ENCODE results near the gene CEACAM21. TPM values are rescaled to one million over a fixed set of nuclear protein-coding genes. Genes with fewer than 3 reads are reported as not detected.

The CEACAM21 gene
- polyA plus RNA-seq, 2 donors: 0.24 to 0.66 TPM

DNA sequence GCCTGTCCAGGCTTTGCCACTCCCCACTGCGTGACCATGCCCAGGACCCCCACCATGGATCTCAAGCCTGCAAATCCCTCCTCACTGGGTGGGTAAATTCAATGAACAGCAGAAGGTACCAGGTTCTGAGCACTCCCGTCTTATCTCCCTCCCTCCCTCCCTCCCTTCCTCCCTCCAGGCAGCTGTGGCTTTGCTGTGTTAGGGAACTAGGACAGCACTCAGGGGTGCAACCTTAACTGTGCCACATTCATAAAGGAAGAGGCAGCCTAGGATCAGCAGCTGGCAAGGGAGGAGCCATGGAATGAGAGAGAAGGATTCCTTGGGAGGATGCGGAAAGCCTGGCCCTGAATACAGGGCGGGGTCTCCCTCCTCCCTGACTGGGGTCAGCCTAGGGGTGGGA is 45.3 kb downstream of the CEACAM21 start:
- Histone ChIP-seq H3K27ac (ENCODE audit: low read depth in 2 of 2, low read length in 1 of 2) (no peak overlapping the region), H3K27me3 (ENCODE audit: control insufficient read depth in 1 of 2, insufficient read depth in 2 of 2, low read length in 2 of 2) (no peaks in the 10 kb centered on the region), H3K4me1 (ENCODE audit: control insufficient read depth in 2 of 2, insufficient read depth in 2 of 2, low read length in 1 of 2) (no peaks in the 10 kb centered on the region), H3K4me3 (ENCODE audit: low read depth in 1 of 2, low read length in 2 of 2) (no peak overlapping the region), H3K9me3 (ENCODE audit: control insufficient read depth in 2 of 2, insufficient read depth in 1 of 2, low read depth in 1 of 2, low read length in 1 of 2) (no peaks in the 10 kb centered on the region), H3K36me3 (ENCODE audit: control insufficient read depth in 2 of 2, insufficient read depth in 2 of 2, low read length in 1 of 2) (no peaks in the 10 kb centered on the region)
- WGBS, 2 donors: 52 to 56% methylated on average over 4 of the region's 4 CpGs

DNA sequence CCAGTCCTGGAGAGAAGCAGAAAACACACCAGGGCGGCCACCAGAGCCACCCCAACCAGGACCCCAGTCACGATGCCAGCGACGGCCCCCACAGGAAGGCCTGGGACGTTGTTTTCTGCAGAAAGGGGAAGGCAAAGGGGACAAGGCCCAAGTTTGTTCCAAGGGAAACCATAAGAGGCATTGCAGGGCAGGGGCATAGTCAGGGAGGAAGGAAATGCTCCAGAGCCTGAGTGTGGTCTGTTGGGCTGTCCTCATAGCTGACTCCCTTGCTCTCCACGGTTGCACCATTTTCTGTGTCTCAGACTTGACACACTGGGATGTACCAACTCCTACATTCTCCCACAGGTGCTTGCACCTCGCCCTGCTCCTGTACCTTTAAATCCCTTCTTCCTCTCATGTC is 45.7 kb downstream of the CEACAM21 start:
- Histone ChIP-seq H3K36me3 (ENCODE audit: control insufficient read depth in 2 of 2, insufficient read depth in 2 of 2, low read length in 1 of 2) (no peaks in the 10 kb centered on the region), H3K27ac (ENCODE audit: low read depth in 2 of 2, low read length in 1 of 2) (no peak overlapping the region), H3K4me1 (ENCODE audit: control insufficient read depth in 2 of 2, insufficient read depth in 2 of 2, low read length in 1 of 2) (no peaks in the 10 kb centered on the region), H3K9me3 (ENCODE audit: control insufficient read depth in 2 of 2, insufficient read depth in 1 of 2, low read depth in 1 of 2, low read length in 1 of 2) (no peaks in the 10 kb centered on the region), H3K27me3 (ENCODE audit: control insufficient read depth in 1 of 2, insufficient read depth in 2 of 2, low read length in 2 of 2) (no peaks in the 10 kb centered on the region), H3K4me3 (ENCODE audit: low read depth in 1 of 2, low read length in 2 of 2) (no peak overlapping the region)
- 57 to 60% methylated on average over 7 of the region's 7 CpGs for WGBS, 2 donors

DNA sequence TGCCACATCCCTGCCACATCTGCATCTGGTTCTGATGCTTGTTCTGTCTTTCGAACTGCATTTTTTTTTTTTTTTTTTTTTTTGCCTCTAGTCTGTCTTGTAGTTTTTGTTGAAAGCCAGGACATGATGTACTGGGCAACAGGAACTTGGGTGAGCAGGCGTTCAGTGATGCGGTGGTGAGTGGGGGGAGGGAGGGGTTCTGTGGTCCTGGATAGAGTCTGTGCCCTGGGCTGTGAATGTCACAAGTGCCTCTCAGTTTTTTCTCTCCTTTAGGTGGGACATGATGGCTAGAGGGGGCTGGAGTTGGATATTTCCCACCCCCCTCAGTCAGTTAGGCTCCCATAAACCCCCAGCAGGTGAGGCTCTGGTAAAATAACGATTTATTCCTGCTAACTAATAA is 47.4 kb downstream of the CEACAM21 start:
- H3K9me3 ChIP-seq (ENCODE audit: control insufficient read depth in 2 of 2, insufficient read depth in 1 of 2, low read depth in 1 of 2, low read length in 1 of 2): no peaks in the 10 kb centered on the region
- 65 to 66% methylated on average over 4 of the region's 4 CpGs for WGBS, 2 donors
- H3K27ac ChIP-seq (ENCODE audit: low read depth in 2 of 2, low read length in 1 of 2): no peak overlapping the region
- no peaks in the 10 kb centered on the region for H3K4me1 ChIP-seq (ENCODE audit: control insufficient read depth in 2 of 2, insufficient read depth in 2 of 2, low read length in 1 of 2)
- no peaks in the 10 kb centered on the region for H3K36me3 ChIP-seq (ENCODE audit: control insufficient read depth in 2 of 2, insufficient read depth in 2 of 2, low read length in 1 of 2)
- H3K27me3 ChIP-seq (ENCODE audit: control insufficient read depth in 1 of 2, insufficient read depth in 2 of 2, low read length in 2 of 2): no peaks in the 10 kb centered on the region
- H3K4me3 ChIP-seq (ENCODE audit: low read depth in 1 of 2, low read length in 2 of 2): no peak overlapping the region

DNA sequence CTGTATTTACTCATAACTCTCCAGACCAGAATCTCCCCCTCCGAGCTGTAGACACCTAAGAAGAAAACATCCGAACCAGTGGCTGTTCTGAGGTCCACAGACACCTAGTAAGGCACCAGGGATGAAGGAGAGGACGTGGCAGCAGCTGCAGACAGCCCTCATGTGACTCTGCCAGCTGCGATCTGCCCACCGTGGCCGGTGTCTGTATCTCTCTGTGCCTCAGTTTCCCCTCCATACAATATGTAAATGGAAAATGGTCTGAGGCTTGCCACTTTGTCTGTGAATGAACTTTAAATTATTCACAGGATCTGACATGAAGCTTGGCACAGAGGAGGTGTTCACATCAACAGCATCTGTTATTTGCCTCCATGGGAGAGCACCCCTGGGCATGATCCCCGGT is 48.5 kb downstream of the CEACAM21 start:
- H3K27ac ChIP-seq (ENCODE audit: low read depth in 2 of 2, low read length in 1 of 2): no peak overlapping the region
- no peaks in the 10 kb centered on the region for H3K27me3 ChIP-seq (ENCODE audit: control insufficient read depth in 1 of 2, insufficient read depth in 2 of 2, low read length in 2 of 2)
- no peaks in the 10 kb centered on the region for H3K4me1 ChIP-seq (ENCODE audit: control insufficient read depth in 2 of 2, insufficient read depth in 2 of 2, low read length in 1 of 2)
- no peaks in the 10 kb centered on the region for H3K36me3 ChIP-seq (ENCODE audit: control insufficient read depth in 2 of 2, insufficient read depth in 2 of 2, low read length in 1 of 2)
- H3K9me3 ChIP-seq (ENCODE audit: control insufficient read depth in 2 of 2, insufficient read depth in 1 of 2, low read depth in 1 of 2, low read length in 1 of 2): no peaks in the 10 kb centered on the region
- no peak overlapping the region for H3K4me3 ChIP-seq (ENCODE audit: low read depth in 1 of 2, low read length in 2 of 2)
- WGBS, 2 donors: 66 to 67% methylated on average over 7 of the region's 7 CpGs

DNA sequence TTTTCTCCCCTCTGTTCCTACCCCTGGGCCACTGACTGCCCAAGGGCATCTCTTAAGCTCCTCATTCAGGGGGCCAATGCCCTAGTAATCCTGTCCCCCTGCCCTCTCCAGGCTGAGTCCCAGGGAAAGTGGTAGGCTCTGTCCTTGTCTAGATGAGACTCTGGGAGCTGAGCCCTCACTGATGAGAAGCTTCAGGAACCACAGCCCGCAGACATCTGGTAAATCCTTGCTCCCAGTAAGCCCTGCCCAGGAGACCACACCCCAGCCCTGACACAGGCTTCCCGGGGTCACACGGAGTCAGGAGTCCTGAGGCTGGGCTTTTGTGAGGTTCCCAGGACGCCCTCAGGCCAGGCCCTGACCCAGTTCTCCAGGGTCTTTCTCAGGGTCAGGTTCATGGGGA is 49.0 kb downstream of the CEACAM21 start:
- H3K9me3 ChIP-seq (ENCODE audit: control insufficient read depth in 2 of 2, insufficient read depth in 1 of 2, low read depth in 1 of 2, low read length in 1 of 2): no peaks in the 10 kb centered on the region
- no peak overlapping the region for H3K27ac ChIP-seq (ENCODE audit: low read depth in 2 of 2, low read length in 1 of 2)
- no peaks in the 10 kb centered on the region for H3K36me3 ChIP-seq (ENCODE audit: control insufficient read depth in 2 of 2, insufficient read depth in 2 of 2, low read length in 1 of 2)
- 48 to 54% methylated on average over 4 of the region's 4 CpGs for WGBS, 2 donors
- H3K4me1 ChIP-seq (ENCODE audit: control insufficient read depth in 2 of 2, insufficient read depth in 2 of 2, low read length in 1 of 2): no peaks in the 10 kb centered on the region
- no peak overlapping the region for H3K4me3 ChIP-seq (ENCODE audit: low read depth in 1 of 2, low read length in 2 of 2)
- no peaks in the 10 kb centered on the region for H3K27me3 ChIP-seq (ENCODE audit: control insufficient read depth in 1 of 2, insufficient read depth in 2 of 2, low read length in 2 of 2)

DNA sequence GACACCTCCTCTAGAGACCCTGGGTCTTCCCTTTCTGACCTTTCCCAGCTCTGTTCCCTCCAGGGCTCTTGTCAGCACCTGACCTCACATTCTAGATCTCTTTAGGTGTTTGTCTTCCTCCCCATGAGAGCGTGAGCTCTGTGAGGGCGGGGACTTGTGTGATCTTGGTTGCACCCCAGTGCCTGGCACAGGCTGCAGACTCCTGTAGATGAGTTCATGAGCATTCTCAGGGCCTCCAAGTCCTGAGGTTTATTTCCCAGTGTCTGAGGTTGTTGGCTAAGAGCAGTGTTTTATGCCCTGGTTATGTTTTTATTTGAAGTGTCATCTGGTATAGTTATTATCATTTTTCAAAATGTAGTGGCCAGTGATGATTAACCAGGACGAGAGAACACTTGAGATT is 50.3 kb downstream of the CEACAM21 start:
- Histone ChIP-seq H3K9me3 (ENCODE audit: control insufficient read depth in 2 of 2, insufficient read depth in 1 of 2, low read depth in 1 of 2, low read length in 1 of 2) (no peaks in the 10 kb centered on the region), H3K27me3 (ENCODE audit: control insufficient read depth in 1 of 2, insufficient read depth in 2 of 2, low read length in 2 of 2) (no peaks in the 10 kb centered on the region), H3K27ac (ENCODE audit: low read depth in 2 of 2, low read length in 1 of 2) (no peak overlapping the region), H3K4me1 (ENCODE audit: control insufficient read depth in 2 of 2, insufficient read depth in 2 of 2, low read length in 1 of 2) (no peaks in the 10 kb centered on the region), H3K36me3 (ENCODE audit: control insufficient read depth in 2 of 2, insufficient read depth in 2 of 2, low read length in 1 of 2) (no peaks in the 10 kb centered on the region), H3K4me3 (ENCODE audit: low read depth in 1 of 2, low read length in 2 of 2) (no peak overlapping the region)
- WGBS, 2 donors: 40 to 41% methylated on average over 3 of the region's 3 CpGs

DNA sequence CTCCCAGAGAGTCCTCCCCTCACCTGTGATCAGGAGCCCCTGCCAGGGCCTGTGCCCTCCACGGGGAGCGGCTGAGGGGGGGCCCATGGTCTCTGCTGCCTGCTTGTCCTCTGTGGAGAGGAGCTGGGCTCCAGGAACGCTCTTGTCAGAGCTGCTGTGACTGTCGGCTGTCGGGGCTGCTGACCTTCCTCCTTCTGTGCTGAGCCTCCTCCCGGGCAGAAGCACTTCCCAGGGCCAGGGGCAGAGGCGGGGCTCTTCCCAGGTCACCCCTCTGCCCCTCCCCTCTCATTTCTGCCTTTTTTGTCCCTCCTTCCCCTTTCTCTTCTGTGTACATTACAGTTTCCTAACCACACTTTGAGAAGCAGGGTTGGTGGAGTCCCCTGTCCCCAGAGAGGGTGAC is 50.9 kb downstream of the CEACAM21 start, which contains the start of gene CEACAM4:
CEACAM4 (minus strand) TSS at position 198 of the 400 bp plus-strand sequence; CDS start at position 87, 111 bp downstream.
- Histone ChIP-seq H3K36me3 (ENCODE audit: control insufficient read depth in 2 of 2, insufficient read depth in 2 of 2, low read length in 1 of 2) (no peaks in the 10 kb centered on the region), H3K27me3 (ENCODE audit: control insufficient read depth in 1 of 2, insufficient read depth in 2 of 2, low read length in 2 of 2) (no peaks in the 10 kb centered on the region), H3K9me3 (ENCODE audit: control insufficient read depth in 2 of 2, insufficient read depth in 1 of 2, low read depth in 1 of 2, low read length in 1 of 2) (no peaks in the 10 kb centered on the region), H3K27ac (ENCODE audit: low read depth in 2 of 2, low read length in 1 of 2) (no peak within 1 kb of the TSS), H3K4me1 (ENCODE audit: control insufficient read depth in 2 of 2, insufficient read depth in 2 of 2, low read length in 1 of 2) (no peaks in the 10 kb centered on the region), H3K4me3 (ENCODE audit: low read depth in 1 of 2, low read length in 2 of 2) (no peak within 1 kb of the TSS)
- WGBS, 2 donors: 31 to 35% methylated on average over 7 of the region's 7 CpGs

DNA sequence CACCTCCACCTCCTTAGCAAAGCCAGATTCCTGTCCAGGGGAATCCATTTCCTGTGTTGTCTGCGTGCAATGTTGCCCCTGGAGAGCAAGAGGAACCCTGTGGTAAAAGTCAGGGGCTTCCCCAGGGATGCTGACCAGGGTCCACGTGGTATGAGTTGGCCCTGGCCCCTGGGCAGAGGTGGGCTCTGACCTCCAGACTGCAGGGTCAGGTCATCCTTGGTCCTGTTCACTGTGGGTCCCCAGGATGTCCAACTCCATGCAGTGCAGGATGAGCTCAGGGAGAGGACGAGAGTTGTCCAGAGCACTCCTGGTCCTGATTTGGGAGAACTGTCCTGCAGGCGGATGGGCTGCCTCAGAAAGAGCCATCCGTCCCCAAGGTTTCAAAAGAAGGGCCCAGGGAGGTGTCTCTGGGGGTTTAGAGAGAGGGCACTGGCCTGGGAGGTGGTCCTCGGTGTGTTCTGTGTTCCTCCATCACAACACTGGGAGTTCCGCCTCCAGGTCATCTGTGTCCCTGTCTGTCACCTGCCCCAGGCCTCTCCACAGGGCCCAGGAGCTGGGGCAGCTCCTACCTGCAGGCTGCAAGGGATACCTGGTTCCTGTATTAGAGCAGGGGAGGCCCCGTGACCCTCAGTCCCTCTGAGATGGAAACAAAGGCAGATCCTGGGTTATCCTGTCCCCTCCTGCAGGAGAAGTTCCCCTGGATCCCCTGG is 52.2 kb downstream of the CEACAM21 start:
- Histone ChIP-seq H3K36me3 (ENCODE audit: control insufficient read depth in 2 of 2, insufficient read depth in 2 of 2, low read length in 1 of 2) (no peaks in the 10 kb centered on the region), H3K27ac (ENCODE audit: low read depth in 2 of 2, low read length in 1 of 2) (no peak overlapping the region), H3K4me1 (ENCODE audit: control insufficient read depth in 2 of 2, insufficient read depth in 2 of 2, low read length in 1 of 2) (no peaks in the 10 kb centered on the region), H3K9me3 (ENCODE audit: control insufficient read depth in 2 of 2, insufficient read depth in 1 of 2, low read depth in 1 of 2, low read length in 1 of 2) (no peaks in the 10 kb centered on the region), H3K27me3 (ENCODE audit: control insufficient read depth in 1 of 2, insufficient read depth in 2 of 2, low read length in 2 of 2) (no peaks in the 10 kb centered on the region), H3K4me3 (ENCODE audit: low read depth in 1 of 2, low read length in 2 of 2) (no peak overlapping the region)
- 65 to 67% methylated on average over 8 of the region's 8 CpGs for WGBS, 2 donors

Measured in esophagus (tissue), 2 donors.